GM21786 (cell line): ENCODE data around the gene TRIB2.

ENCODE experiments used
- ATAC-seq: cut with Tn5 transposase; IDR thresholded peaks from one replicate; pipeline ENCODE4 v1.9.1; 2021; ENCODE audit not compliant: unreplicated experiment

The TRIB2 gene

GRCh38 chr2:12697617-12698016 lies 19.1 kb upstream of the TRIB2 start:
- no peak for ATAC-seq

GRCh38 chr2:12700989-12701388 lies 15.7 kb upstream of the TRIB2 start:
- no peak for ATAC-seq

GRCh38 chr2:12701786-12702167 lies 15.0 kb upstream of the TRIB2 start:
- no peak for ATAC-seq

- ATAC-seq = no peak
Observed at GRCh38 chr2:12702168-12703121, 14.3 kb upstream of the TRIB2 start.

GRCh38 chr2:12704378-12704777 lies 12.4 kb upstream of the TRIB2 start:
- ATAC-seq = no peak

GRCh38 chr2:12705230-12705629 lies 11.5 kb upstream of the TRIB2 start:
- no peak for ATAC-seq

GRCh38 chr2:12705742-12706141 lies 11.0 kb upstream of the TRIB2 start:
- no peak for ATAC-seq

GRCh38 chr2:12708508-12709206 lies 8.1 kb upstream of the TRIB2 start:
- no peak for ATAC-seq

GRCh38 chr2:12709207-12709522 lies 7.6 kb upstream of the TRIB2 start:
- ATAC-seq = no peak

GRCh38 chr2:12710301-12710700 lies 6.4 kb upstream of the TRIB2 start:
- no peak for ATAC-seq

GRCh38 chr2:12711339-12711738 lies 5.4 kb upstream of the TRIB2 start:
- no peak for ATAC-seq

- no peak for ATAC-seq
Observed at GRCh38 chr2:12712881-12713280, 3.9 kb upstream of the TRIB2 start.

- no peak for ATAC-seq
Observed at GRCh38 chr2:12714391-12715221, 2.1 kb upstream of the TRIB2 start.

- ATAC-seq = no peak
Observed at GRCh38 chr2:12715258-12716031, 1.3 kb upstream of the TRIB2 start.

- peak; percentile 34 for ATAC-seq
Observed at GRCh38 chr2:12716032-12716281, 779 bp upstream of the TRIB2 start.

- ATAC-seq = no peak
Observed at GRCh38 chr2:12717191-12718014, 667 bp downstream of the TRIB2 start.

GRCh38 chr2:12718015-12718671 lies 1.4 kb downstream of the TRIB2 start:
- ATAC-seq = no peak

- ATAC-seq = no peak
Observed at GRCh38 chr2:12718711-12719399, 2.1 kb downstream of the TRIB2 start.
